ENCODE data around the gene SNRPD1.

Gene SNRPD1

DNA sequence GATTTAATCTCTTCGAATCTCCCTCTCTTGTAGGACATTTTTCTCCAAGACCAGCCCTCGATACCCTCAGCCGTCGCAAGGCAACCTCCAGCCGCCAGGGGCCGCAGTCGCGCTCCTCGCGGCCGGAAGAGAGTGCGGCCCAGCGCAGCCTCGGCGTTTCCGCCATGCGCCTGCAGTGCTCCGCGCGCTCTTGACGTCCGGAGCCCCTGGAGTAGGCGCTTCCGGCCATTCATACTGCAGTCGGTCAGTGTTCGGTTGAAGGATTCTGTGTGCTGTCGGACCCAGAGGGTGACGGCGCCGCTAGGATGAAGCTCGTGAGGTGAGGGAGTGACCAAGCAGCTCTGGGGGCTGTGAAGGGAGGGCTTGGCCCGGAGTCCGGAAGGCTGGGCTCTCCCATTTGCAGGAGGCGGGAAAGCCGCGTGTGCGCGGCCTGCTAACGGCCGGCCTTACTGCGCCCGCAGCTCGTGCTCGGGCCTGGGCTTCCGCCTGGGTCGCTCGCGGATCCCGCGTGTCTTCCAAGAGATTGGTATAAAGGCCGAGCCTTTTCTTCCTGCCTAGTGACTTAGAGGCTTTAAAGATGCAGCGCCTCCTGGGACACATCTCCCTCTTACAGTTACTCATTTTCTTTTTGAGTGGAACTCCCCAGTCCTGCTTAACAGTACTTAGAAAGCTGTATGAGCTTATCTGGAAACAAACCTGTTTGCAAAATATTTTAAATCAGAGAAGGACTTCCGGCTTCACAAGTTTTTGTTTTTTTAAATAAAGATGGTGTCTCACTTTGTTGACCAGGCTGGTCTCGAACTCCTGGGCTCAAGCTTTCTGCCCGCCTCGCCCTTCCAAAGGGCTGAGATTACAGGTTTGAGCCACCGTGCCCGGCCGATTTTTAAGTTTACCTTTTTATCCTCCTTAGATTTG is at the start of gene SNRPD1 (continued):
- TF ChIP-seq ZSCAN30 (tag by site-specific recombination; IDR thresholded peaks at IDR 0.05) (peak; percentile 89), ZBTB17 (tag by site-specific recombination; IDR thresholded peaks at IDR 0.05) (peak; percentile 85), ZNF266 (tag by site-specific recombination; IDR thresholded peaks at IDR 0.05; ENCODE audit: low read depth) (no peak), ZNF514 (tag by site-specific recombination; IDR thresholded peaks at IDR 0.05) (no peak), ZNF341 (tag by site-specific recombination; IDR thresholded peaks at IDR 0.05; ENCODE audit: low read depth) (peak; percentile 43), SP3 (tag by site-specific recombination; IDR thresholded peaks at IDR 0.05) (peak; percentile 68), YY1 (tag by site-specific recombination; IDR thresholded peaks at IDR 0.05) (peak; percentile 80), ZNF48 (tag by site-specific recombination; IDR thresholded peaks at IDR 0.05) (no peak), HOXD13 (CRISPR knock-in tag; IDR thresholded peaks at IDR 0.05; ENCODE audit: borderline replicate concordance) (peak; percentile 58; the same call in 1 of the 2 replicates), EGR2 (tag by site-specific recombination; IDR thresholded peaks at IDR 0.05; ENCODE audit: low read depth) (no peak), ZNF776 (tag by site-specific recombination; IDR thresholded peaks at IDR 0.05; ENCODE audit: borderline replicate concordance) (peak; percentile 78; the same call in 1 of the 2 replicates), ZNF544 (tag by site-specific recombination; IDR thresholded peaks at IDR 0.05) (no peak), HOXC10 (CRISPR knock-in tag; IDR thresholded peaks at IDR 0.05) (no peak), ZNF501 (tag by site-specific recombination; IDR thresholded peaks at IDR 0.05) (peak; percentile 98)
- TF ChIP-seq, protein P1, sequence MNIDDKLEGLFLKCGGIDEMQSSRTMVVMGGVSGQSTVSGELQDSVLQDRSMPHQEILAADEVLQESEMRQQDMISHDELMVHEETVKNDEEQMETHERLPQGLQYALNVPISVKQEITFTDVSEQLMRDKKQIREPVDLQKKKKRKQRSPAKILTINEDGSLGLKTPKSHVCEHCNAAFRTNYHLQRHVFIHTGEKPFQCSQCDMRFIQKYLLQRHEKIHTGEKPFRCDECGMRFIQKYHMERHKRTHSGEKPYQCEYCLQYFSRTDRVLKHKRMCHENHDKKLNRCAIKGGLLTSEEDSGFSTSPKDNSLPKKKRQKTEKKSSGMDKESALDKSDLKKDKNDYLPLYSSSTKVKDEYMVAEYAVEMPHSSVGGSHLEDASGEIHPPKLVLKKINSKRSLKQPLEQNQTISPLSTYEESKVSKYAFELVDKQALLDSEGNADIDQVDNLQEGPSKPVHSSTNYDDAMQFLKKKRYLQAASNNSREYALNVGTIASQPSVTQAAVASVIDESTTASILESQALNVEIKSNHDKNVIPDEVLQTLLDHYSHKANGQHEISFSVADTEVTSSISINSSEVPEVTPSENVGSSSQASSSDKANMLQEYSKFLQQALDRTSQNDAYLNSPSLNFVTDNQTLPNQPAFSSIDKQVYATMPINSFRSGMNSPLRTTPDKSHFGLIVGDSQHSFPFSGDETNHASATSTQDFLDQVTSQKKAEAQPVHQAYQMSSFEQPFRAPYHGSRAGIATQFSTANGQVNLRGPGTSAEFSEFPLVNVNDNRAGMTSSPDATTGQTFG (tag by site-specific recombination; IDR thresholded peaks at IDR 0.05; ENCODE audit: borderline replicate concordance) = no peak
- TF ChIP-seq, protein P2, sequence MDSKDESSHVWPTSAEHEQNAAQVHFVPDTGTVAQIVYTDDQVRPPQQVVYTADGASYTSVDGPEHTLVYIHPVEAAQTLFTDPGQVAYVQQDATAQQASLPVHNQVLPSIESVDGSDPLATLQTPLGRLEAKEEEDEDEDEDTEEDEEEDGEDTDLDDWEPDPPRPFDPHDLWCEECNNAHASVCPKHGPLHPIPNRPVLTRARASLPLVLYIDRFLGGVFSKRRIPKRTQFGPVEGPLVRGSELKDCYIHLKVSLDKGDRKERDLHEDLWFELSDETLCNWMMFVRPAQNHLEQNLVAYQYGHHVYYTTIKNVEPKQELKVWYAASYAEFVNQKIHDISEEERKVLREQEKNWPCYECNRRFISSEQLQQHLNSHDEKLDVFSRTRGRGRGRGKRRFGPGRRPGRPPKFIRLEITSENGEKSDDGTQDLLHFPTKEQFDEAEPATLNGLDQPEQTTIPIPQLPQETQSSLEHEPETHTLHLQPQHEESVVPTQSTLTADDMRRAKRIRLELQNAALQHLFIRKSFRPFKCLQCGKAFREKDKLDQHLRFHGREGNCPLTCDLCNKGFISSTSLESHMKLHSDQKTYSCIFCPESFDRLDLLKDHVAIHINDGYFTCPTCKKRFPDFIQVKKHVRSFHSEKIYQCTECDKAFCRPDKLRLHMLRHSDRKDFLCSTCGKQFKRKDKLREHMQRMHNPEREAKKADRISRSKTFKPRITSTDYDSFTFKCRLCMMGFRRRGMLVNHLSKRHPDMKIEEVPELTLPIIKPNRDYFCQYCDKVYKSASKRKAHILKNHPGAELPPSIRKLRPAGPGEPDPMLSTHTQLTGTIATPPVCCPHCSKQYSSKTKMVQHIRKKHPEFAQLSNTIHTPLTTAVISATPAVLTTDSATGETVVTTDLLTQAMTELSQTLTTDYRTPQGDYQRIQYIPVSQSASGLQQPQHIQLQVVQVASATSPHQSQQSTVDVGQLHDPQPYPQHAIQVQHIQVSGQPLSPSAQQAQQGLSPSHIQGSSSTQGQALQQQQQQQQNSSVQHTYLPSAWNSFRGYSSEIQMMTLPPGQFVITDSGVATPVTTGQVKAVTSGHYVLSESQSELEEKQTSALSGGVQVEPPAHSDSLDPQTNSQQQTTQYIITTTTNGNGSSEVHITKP (tag by site-specific recombination; IDR thresholded peaks at IDR 0.05) = peak; percentile 74
- TF ChIP-seq, protein P3, sequence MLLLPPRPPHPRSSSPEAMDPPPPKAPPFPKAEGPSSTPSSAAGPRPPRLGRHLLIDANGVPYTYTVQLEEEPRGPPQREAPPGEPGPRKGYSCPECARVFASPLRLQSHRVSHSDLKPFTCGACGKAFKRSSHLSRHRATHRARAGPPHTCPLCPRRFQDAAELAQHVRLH (tag by site-specific recombination; IDR thresholded peaks at IDR 0.05) = peak; percentile 65; the same call in 1 of the 2 replicates
- TF ChIP-seq, protein P4, sequence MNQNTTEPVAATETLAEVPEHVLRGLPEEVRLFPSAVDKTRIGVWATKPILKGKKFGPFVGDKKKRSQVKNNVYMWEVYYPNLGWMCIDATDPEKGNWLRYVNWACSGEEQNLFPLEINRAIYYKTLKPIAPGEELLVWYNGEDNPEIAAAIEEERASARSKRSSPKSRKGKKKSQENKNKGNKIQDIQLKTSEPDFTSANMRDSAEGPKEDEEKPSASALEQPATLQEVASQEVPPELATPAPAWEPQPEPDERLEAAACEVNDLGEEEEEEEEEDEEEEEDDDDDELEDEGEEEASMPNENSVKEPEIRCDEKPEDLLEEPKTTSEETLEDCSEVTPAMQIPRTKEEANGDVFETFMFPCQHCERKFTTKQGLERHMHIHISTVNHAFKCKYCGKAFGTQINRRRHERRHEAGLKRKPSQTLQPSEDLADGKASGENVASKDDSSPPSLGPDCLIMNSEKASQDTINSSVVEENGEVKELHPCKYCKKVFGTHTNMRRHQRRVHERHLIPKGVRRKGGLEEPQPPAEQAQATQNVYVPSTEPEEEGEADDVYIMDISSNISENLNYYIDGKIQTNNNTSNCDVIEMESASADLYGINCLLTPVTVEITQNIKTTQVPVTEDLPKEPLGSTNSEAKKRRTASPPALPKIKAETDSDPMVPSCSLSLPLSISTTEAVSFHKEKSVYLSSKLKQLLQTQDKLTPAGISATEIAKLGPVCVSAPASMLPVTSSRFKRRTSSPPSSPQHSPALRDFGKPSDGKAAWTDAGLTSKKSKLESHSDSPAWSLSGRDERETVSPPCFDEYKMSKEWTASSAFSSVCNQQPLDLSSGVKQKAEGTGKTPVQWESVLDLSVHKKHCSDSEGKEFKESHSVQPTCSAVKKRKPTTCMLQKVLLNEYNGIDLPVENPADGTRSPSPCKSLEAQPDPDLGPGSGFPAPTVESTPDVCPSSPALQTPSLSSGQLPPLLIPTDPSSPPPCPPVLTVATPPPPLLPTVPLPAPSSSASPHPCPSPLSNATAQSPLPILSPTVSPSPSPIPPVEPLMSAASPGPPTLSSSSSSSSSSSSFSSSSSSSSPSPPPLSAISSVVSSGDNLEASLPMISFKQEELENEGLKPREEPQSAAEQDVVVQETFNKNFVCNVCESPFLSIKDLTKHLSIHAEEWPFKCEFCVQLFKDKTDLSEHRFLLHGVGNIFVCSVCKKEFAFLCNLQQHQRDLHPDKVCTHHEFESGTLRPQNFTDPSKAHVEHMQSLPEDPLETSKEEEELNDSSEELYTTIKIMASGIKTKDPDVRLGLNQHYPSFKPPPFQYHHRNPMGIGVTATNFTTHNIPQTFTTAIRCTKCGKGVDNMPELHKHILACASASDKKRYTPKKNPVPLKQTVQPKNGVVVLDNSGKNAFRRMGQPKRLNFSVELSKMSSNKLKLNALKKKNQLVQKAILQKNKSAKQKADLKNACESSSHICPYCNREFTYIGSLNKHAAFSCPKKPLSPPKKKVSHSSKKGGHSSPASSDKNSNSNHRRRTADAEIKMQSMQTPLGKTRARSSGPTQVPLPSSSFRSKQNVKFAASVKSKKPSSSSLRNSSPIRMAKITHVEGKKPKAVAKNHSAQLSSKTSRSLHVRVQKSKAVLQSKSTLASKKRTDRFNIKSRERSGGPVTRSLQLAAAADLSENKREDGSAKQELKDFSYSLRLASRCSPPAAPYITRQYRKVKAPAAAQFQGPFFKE (tag by site-specific recombination; IDR thresholded peaks at IDR 0.05; ENCODE audit: borderline replicate concordance) = no peak
- TF ChIP-seq, protein P5, sequence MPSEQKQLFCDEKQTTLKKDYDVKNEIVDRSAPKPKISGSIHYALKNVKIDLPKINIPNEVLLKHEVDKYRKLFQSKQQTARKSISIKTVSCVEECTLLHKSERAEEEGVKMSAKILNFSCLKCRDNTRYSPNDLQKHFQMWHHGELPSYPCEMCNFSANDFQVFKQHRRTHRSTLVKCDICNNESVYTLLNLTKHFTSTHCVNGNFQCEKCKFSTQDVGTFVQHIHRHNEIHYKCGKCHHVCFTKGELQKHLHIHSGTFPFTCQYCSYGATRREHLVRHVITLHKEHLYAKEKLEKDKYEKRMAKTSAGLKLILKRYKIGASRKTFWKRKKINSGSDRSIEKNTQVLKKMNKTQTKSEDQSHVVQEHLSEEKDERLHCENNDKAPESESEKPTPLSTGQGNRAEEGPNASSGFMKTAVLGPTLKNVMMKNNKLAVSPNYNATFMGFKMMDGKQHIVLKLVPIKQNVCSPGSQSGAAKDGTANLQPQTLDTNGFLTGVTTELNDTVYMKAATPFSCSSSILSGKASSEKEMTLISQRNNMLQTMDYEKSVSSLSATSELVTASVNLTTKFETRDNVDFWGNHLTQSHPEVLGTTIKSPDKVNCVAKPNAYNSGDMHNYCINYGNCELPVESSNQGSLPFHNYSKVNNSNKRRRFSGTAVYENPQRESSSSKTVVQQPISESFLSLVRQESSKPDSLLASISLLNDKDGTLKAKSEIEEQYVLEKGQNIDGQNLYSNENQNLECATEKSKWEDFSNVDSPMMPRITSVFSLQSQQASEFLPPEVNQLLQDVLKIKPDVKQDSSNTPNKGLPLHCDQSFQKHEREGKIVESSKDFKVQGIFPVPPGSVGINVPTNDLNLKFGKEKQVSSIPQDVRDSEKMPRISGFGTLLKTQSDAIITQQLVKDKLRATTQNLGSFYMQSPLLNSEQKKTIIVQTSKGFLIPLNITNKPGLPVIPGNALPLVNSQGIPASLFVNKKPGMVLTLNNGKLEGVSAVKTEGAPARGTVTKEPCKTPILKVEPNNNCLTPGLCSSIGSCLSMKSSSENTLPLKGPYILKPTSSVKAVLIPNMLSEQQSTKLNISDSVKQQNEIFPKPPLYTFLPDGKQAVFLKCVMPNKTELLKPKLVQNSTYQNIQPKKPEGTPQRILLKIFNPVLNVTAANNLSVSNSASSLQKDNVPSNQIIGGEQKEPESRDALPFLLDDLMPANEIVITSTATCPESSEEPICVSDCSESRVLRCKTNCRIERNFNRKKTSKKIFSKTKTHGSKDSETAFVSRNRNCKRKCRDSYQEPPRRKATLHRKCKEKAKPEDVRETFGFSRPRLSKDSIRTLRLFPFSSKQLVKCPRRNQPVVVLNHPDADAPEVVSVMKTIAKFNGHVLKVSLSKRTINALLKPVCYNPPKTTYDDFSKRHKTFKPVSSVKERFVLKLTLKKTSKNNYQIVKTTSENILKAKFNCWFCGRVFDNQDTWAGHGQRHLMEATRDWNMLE (tag by site-specific recombination; conservative IDR thresholded peaks at IDR 0.05; ENCODE audit: low read depth) = peak; percentile 98
